HT-29 (cell line): Measurements from ENCODE around the gene FBXO3. TPM values are rescaled to one million over a fixed set of nuclear protein-coding genes. Genes with fewer than 3 reads are reported as not detected.

Source experiments
- DNase-seq: peaks from one replicate; pipeline ENCODE4 v3.0.0-alpha.2; 2015; ENCODE audit warnings: low spot score
- total RNA-seq: library from RNA; depleted of rRNA; stranded (reverse); fragments of >200 nt; shearing (Covaris generic); gene quantifications from 2 replicates; pipeline ENCODE4 v1.2.3, GENCODE V29; 2014; rRNA removed

FBXO3 gene
- total RNA-seq, 1 experiment from 2014 or later, result 14.9 TPM

DNA sequence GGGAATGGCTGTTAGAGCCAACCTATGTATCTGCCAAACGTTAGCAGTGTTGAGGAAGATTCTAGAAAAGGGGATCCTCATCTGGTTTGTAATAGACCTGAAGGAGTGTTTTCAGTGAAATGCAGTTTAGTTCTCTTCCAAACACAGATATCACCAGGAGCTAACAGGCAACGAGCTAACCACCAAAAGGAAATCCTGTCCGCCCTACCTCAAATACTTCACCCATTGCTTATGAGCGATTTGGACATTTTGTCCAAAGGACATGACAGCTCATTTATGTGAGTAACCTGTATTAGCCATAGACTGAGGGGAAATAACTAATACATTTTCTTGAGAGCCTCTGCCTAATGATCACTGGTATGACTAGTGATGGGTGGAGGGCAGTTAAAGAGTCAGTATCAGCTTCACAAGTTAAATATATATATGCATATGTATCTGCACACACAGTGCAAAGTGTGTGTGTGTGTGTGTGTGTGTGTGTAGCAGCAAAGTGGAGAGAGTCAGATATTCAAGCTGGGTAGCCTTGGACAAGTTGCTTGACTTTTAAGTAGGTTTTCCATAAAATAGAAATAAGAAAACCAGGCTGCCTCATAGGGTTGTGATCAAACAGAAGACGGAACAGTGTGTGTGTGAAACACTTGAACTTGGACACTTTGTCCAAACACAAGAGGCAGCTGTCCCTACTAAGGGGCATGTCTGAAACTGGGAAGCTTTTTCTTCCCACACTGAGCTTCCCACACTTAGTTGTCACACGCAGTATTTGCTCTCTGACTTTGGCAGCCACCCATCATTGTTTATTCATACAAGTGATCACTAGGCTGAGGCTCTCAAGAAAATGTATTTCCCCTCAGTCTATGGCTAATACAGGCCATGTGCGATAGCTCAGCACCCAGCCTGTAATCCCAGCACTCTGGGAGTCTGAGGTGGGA, 72.8 kb downstream of the FBXO3 start:
- peak; percentile 73 for DNase-seq

DNA sequence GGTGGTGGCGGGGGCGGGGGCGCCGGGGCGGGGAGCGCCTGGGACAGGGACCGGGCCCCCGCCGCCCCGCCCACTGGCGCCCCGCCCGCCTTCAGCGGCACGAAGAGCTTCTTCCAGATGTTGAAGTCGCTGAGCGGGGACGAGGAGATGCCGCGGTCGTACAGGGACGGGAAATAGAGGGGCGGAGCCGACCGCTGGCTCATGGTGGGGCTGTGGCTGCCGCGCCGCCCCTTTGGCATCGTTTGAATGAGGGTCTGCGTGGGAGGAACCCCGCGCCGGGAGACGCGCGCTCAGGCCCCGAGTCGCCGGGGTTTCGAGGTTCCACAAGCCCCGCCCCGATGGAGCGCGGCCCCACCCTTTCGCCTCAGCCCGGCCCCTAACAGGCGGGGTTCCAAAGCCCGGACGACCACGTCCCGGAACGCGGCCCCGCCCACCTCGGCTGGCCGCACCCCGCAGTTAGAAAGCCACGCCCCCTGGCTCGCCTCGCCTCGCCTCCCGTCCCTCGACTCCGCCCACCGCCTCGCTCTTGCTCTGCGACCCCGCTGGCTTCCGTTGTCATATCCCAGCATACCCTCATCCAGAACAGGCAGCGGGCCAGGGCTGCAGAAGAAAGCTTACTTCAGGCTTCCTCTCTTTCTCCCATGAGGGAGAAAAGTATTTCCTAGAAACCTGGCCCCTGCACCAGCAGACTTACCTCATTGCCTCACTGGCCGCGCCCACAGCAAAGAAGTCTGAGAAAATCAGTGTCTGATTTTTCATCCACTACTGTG, 73.6 kb downstream of the FBXO3 start, which contains the start of gene C11orf91:
TSS of gene C11orf91 (minus strand) at position 325 of the 770 bp plus-strand sequence. CDS start at position 239, 86 bp downstream.
- peak; percentile 98 for DNase-seq

DNA sequence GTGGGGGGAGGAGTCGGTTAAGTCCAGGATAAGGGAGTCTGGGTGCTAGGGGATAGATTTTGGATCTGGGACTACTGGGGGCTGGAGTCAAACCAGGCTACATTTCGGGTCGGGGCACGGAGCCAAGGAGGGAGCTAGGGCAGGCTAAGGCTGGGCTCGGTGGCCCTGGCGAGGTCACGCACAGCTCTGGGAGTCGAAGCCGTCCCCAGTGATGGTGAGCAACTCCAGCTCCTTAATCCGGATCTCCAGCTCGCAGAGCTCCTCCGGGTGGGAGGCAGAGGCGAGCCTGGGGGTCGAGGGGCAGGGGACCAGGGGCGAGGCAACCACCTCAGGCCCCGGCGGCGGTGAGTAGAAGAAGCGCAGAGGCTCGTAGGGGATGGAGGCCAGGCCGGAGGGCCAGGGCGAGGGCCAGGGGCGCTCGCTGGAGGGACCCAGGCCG, 74.2 kb downstream of the FBXO3 start:
- DNase-seq, result no peak

DNA sequence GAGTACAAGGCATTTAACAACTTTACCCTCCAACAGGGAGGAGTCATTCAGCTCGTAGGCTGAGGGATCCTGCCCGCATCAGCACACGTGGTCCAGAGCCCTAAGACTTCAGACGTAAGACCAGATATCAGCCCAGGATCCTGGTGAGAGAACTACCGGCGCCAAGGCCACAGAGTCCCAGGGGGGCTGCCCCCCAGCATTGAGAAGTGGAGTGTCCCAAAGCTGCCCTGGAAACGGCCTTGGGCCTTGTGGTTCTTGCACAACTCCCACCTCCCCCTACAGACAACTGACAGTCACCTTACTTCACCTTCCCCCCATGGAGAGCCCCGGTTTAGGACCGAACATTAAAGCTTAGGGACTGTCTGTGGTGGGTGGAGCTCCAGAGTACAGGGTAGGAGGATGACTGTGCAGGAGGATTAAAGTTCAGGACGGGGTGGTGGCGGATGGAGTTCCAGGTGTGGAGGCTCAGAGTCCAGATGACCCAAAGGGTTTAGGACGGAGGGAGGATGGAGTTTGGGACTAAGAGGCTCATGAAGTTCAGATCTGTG, 74.7 kb downstream of the FBXO3 start:
- DNase-seq, result peak; percentile 62

DNA sequence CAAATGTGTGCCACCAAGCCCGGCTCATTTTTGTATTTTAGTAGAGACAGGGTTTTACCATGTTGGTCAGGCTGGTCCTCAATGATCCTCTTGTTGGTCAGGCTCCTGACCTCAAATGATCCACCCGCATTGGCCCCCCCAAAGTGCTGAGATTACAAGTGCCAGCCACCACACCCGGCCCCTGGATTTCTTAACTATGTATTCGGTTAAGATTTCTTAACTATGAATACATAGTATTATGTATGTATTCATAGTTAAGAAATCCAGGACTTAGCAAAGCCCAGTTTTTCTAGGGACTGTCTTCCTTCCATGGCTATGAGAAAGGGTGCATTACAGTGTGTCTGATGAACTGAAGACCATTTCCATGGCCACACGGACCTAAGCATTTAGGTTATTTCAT, 75.4 kb downstream of the FBXO3 start:
- DNase-seq, result no peak

DNA sequence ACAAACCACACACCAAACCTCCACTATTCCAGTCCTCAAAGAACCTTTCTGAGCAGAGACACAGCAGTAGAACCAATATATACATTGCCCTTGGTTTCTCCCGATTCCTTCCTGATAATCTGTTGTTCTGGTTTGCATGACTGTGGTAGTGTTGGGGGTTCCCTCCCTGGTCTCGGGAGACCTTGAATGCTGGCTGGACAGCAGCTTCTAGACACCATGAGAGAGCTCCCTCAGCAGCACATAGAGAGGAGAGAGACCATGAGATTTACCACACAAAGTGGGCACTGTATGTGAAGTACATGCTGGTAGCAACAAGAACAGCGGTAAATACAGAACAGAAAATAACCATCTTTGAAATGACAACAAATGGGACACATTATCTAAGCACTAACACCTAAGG, 76.3 kb downstream of the FBXO3 start:
- DNase-seq, result no peak

DNA sequence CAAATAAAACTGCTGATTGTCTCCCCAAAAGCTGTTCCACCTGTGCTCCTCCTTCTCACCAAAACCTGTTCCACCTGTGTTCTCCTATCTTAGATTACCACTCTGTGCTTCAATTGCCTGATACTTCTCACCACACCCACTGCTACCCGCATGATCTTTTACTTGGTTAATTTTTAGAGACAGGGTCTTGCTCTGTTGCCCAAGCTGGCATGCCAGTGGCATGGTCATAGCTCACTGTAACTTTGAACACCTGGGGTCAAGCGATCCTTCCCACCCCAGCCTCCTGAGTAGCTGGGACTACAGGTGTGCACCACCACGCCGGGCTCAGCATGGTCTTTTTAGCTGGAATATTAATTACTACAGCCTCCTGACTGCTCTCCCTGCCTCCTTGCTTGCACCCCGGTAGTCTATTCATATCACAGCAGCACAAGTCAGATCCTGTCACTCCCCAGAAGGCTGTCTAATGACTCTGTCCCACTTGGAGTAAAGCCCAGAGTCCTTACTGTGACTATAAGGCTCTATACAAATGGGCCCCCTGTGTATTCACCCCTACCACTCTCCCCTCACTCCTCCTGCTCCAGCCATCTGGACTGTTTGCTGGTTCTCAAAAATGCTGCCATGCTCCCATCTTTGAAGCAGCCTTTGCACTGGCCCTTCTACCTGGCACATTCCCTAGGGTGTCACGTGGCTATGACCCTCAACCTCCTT, 77.2 kb downstream of the FBXO3 start:
- DNase-seq, result no peak

DNA sequence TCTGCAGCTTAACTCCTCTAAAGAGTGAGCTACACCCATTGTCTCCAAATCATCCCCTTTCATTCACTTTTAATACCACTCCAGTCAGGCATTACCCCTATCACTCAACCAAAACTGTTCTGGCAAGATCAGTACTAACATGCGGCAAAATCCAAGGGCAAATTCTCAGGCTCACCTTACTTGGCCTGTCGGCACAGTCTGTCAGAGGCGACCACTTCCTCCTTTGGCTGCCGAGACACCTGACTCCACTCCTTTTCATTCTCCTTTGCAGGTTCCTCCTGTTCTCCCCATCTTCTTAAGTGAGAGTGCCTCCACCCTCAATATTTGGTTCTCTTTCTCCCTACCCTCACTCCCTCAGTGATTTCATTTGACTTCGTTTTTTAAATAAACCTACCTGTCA, 77.9 kb downstream of the FBXO3 start:
- no peak for DNase-seq

DNA sequence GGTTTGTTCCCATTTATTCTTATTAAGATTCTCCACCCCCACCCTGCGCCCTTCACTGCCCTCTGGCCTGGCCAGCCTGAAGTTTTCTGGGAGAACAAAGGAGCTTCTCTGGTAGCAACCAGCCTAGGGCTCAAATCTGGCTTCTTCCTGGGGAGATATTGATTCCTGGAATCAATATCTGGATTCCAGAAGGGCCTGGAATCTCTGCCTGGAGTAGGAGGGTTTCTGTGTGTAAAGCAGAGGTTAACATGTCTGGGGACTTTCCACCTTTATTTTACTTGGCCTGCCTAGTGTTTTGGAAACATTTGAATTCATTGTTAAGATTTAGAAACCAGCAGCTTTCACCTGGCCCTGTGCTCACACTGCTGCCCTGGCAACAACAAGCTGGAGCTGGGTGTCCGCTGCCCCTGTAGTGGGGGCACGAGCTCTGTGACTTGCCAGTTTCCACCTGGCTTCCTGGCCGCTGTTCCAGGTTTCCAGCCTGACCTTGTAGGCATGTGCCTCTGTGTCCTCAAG, 79.2 kb downstream of the FBXO3 start:
- no peak for DNase-seq

DNA sequence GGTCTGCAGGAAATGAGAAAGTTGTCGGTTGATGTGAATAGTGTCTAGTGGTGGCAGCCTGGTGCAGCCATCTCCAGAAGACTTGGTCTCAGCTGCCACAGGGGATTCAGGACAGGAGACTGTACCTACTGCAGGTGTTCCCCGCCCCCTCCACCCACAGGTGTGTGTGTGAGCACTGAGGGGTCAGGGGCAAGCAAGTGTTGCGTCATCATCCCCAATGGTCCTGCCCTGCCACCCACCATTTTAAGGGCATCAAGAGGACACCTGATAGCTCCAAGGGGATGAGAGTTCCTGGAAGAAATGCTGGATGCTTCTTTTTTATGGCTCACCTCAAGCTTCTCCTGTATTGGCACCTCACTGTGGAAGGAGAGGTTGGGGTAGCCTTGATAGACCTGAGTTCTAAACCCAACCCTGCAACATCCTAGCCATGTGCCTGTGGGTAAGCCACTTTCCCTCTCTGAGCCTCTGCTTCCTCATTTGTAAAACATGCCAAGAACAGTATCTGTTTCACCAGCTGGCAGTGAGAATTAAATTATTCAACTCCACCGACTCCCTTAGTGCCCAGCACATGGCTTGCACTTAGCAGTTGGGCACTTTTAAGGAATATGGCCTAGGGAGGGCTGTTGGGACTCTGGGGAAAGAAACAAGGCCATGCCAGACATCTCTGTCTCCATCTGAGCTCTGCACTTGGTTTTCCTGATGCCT, 79.8 kb downstream of the FBXO3 start:
- no peak for DNase-seq

DNA sequence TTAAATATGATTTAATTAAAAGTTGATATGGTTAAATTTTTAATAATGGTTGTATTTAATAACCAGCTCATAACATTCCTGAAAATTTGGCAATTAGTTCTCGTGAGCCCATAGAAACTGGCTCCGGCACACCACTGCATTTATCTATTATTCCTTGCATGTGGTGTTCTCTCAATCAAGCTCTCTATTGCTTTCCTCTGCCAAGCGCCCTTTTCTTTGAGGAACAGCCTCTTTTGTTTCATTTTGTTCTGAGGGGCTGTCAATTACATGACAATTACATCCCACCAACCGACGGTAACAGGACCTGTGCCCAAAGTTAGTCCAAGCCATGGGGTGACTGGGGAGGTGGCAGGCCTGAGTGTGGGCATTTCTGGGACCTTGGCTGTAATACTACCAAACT, 81.8 kb downstream of the FBXO3 start:
- DNase-seq, result no peak

DNA sequence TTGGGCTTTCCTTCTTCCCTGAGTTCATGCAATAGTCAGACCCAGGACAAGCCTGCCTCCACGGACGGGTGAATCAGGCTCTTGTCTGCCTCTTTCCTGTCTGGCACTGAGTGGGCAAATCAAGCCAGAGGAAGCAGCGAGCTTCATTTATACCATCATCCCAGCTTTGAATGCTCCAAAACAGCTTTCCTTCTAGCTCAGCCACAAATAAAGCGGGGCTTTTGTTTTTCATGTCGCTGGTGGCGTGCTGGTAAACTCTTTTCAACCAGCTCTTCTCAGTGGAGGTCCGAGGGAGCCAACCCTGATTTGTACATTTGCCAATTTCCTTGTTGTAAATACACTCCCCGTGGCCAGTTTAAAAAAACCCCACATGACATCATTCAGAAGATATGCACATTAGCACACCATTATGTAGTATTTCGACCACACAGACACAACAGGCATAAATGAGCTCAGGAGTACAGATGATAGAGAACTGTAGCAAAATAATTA, 82.3 kb downstream of the FBXO3 start:
- peak; percentile 94 for DNase-seq

DNA sequence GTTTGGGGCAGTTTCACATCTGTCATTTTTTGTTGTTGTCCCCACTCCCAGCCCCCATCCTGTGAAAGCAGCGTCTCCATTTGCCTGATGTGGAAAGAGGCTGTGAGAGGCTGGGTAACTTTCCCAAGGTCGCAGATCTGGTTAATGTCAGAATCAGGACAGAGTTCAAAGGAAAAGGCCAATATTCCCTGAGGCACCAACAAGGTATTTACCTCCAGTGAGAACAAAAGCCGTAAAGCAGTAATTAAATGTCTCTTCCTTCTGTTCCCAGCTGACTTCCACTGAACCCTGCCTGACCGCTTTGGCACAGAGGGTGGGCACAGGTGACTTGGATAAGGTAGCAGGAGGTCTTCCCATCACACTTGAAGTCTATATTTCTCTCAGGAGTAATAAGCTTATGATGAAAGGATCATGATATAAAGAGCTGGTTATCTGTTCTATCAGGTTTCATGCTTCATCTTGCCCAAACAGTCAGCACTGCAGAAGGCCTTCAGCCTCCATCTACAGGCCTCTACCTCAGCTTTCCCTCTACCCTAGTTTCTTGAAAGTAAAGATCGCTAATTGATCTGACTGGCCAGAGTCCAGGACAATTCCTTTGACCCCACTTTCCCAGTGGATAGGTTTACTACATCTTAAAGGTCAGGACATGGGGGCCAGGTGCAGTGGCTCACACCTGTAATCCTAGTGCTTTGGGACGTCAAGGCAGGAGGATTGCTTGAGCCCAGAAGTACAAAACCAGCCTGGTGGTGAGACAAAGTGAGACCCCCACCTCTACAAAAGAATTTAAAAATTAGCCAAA, 83.1 kb downstream of the FBXO3 start:
- DNase-seq, result no peak

Other genes with a start within 250 kb of the FBXO3 start
- gene C11orf91, start 73.7 kb downstream of the FBXO3 start, total RNA-seq, result 0.31 TPM in 1 of 2 replicates, not detected in the other
- gene CD59, start 38.1 kb downstream of the FBXO3 start, total RNA-seq, result 90.3 and 115 TPM in 2 replicates
- 0.05 and 0.21 TPM in 2 replicates for gene LMO2, start 117.6 kb upstream of the FBXO3 start, total RNA-seq